H1 (cell line): ENCODE results near the gene MRPL4. TPM values are rescaled to one million over a fixed set of nuclear protein-coding genes. Genes with fewer than 3 reads are reported as not detected.

Source experiments
- microRNA-seq, 2 experiments: library from miRNA; unstranded; fragments of <30 nt; microRNA quantifications; one replicate each; pipeline versions ENCODE4 to v1.2.0, GENCODE V29; 2016 to 2020; ENCODE audit warnings: borderline microRNAs expressed in 2 of 2, borderline number of aligned reads in 2 of 2, borderline replicate concordance in 1 of 2
- polyA plus RNA-seq, 7 experiments: library from polyadenylated mRNA; depleted of rRNA in 3 of 7; stranded (reverse) in 5 of 7; unstranded in 2 of 7; fragments of >200 nt in 5 of 7; fragments of 200-250 nt in 2 of 7; gene quantifications; 1 replicate in 5 of 7; 2 replicates in 1 of 7; 4 replicates in 1 of 7; pipeline versions ENCODE4 v1.2.1 to v1.2.3, GENCODE V29; 2011 to 2013; ENCODE audit warnings: missing spikeins in 2 of 7, mixed read lengths in 2 of 7
- small RNA-seq: library from polyadenylated mRNA; stranded (forward); fragments of <200 nt; extraction: miRNeasy Mini kit (QIAGEN cat#:217004); gene quantifications from one replicate; pipeline ENCODE3, GENCODE V24; 2013; ENCODE audit not compliant: insufficient read depth
- total RNA-seq: library from RNA; stranded (reverse); fragmentation: NEBNext Ultra II Directional; extraction: Animal tissue kit (Norgen Biotek cat#: 25700); gene quantifications from 2 replicates; pipeline ENCODE4 v1.2.1, GENCODE V29; 2021

MRPL4 gene
- total and polyA plus RNA-seq, 2 of the 8 experiments (the other 6 are each of a cell fraction or from before 2014, with no cell fraction given), result 82.3 to 187 TPM

Small RNAs within 50 kb of the gene (microRNA-seq; reads per million reads assigned to microRNA genes)
- 0 reads per million in 2 experiments for gene MIR4322

Small RNAs within 50 kb of the gene (small RNA-seq; reads per million reads assigned to genes)
- gene AC011511.1, result not detected
- gene MIR4322, result not detected

Other genes starting within 250 kb of the MRPL4 start
- gene COL5A3, start 241.7 kb upstream of the MRPL4 start, total RNA-seq, result 0.74 and 0.75 TPM in 2 replicates
- 0.67 and 1.2 TPM in 2 replicates for gene COL5A3, start 241.7 kb upstream of the MRPL4 start, polyA plus RNA-seq (2011; rRNA removed)
- gene RDH8, start 238.7 kb upstream of the MRPL4 start, total RNA-seq, result not detected in 2 replicates
- gene RDH8, start 238.7 kb upstream of the MRPL4 start, polyA plus RNA-seq (2011; rRNA removed), result 0.38 and 0.58 TPM in 2 replicates
- gene SHFL, start 165.9 kb upstream of the MRPL4 start, total RNA-seq, result 24.5 and 25.3 TPM in 2 replicates
- gene SHFL, start 165.9 kb upstream of the MRPL4 start, polyA plus RNA-seq (2011; rRNA removed), result 37.1 and 47.0 TPM in 2 replicates
- not detected in 2 replicates for gene ANGPTL6, start 149.5 kb upstream of the MRPL4 start, total RNA-seq
- 0.20 and 0.38 TPM in 2 replicates for gene ANGPTL6, start 149.5 kb upstream of the MRPL4 start, polyA plus RNA-seq (2011; rRNA removed)
- 72.6 and 74.4 TPM in 2 replicates for gene PPAN, start 145.9 kb upstream of the MRPL4 start, total RNA-seq
- gene PPAN, start 145.9 kb upstream of the MRPL4 start, polyA plus RNA-seq (2011; rRNA removed), result 48.8 and 74.7 TPM in 2 replicates
- 17.8 and 18.0 TPM in 2 replicates for gene P2RY11, start 140.5 kb upstream of the MRPL4 start, total RNA-seq
- 9.2 and 16.2 TPM in 2 replicates for gene P2RY11, start 140.5 kb upstream of the MRPL4 start, polyA plus RNA-seq (2011; rRNA removed)
- gene EIF3G, start 132.3 kb upstream of the MRPL4 start, total RNA-seq, result 281 and 284 TPM in 2 replicates
- gene EIF3G, start 132.3 kb upstream of the MRPL4 start, polyA plus RNA-seq (2011; rRNA removed), result 238 and 426 TPM in 2 replicates
- 208 and 210 TPM in 2 replicates for gene DNMT1, start 57.3 kb upstream of the MRPL4 start, total RNA-seq
- 101 and 121 TPM in 2 replicates for gene DNMT1, start 57.3 kb upstream of the MRPL4 start, polyA plus RNA-seq (2011; rRNA removed)
- gene S1PR2, start 20.9 kb upstream of the MRPL4 start, total RNA-seq, result 18.7 and 19.4 TPM in 2 replicates
- 16.2 and 17.5 TPM in 2 replicates for gene S1PR2, start 20.9 kb upstream of the MRPL4 start, polyA plus RNA-seq (2011; rRNA removed)
- 3.8 and 4.0 TPM in 2 replicates for gene ICAM1, start 18.9 kb downstream of the MRPL4 start, total RNA-seq
- 5.2 and 9.4 TPM in 2 replicates for gene ICAM1, start 18.9 kb downstream of the MRPL4 start, polyA plus RNA-seq (2011; rRNA removed)
- gene ICAM4, start 34.7 kb downstream of the MRPL4 start, total RNA-seq, result 1.3 and 1.5 TPM in 2 replicates
- 4.1 and 6.3 TPM in 2 replicates for gene ICAM4, start 34.7 kb downstream of the MRPL4 start, polyA plus RNA-seq (2011; rRNA removed)
- 1.9 and 4.8 TPM in 2 replicates for gene ICAM5, start 37.7 kb downstream of the MRPL4 start, total RNA-seq
- gene ICAM5, start 37.7 kb downstream of the MRPL4 start, polyA plus RNA-seq (2011; rRNA removed), result 3.9 and 9.0 TPM in 2 replicates
- gene ZGLP1, start 57.6 kb downstream of the MRPL4 start, total RNA-seq, result 4.6 and 5.1 TPM in 2 replicates
- gene ZGLP1, start 57.6 kb downstream of the MRPL4 start, polyA plus RNA-seq (2011; rRNA removed), result 4.2 and 8.2 TPM in 2 replicates
- 27.0 and 27.8 TPM in 2 replicates for gene FDX2, start 63.8 kb downstream of the MRPL4 start, total RNA-seq
- gene FDX2, start 63.8 kb downstream of the MRPL4 start, polyA plus RNA-seq (2011; rRNA removed), result 64.4 and 80.2 TPM in 2 replicates
- gene RAVER1, start 81.3 kb downstream of the MRPL4 start, total RNA-seq, result 70.5 and 72.4 TPM in 2 replicates
- 5.7 and 17.1 TPM in 2 replicates for gene RAVER1, start 81.3 kb downstream of the MRPL4 start, polyA plus RNA-seq (2011; rRNA removed)
- gene ICAM3, start 87.4 kb downstream of the MRPL4 start, total RNA-seq, result 16.5 TPM in 2 replicates
- gene ICAM3, start 87.4 kb downstream of the MRPL4 start, polyA plus RNA-seq (2011; rRNA removed), result 15.4 and 18.9 TPM in 2 replicates
- gene TYK2, start 128.4 kb downstream of the MRPL4 start, total RNA-seq, result 40.8 and 42.7 TPM in 2 replicates
- 32.1 and 47.6 TPM in 2 replicates for gene TYK2, start 128.4 kb downstream of the MRPL4 start, polyA plus RNA-seq (2011; rRNA removed)
- 162 and 164 TPM in 2 replicates for gene CDC37, start 151.3 kb downstream of the MRPL4 start, total RNA-seq
- gene CDC37, start 151.3 kb downstream of the MRPL4 start, polyA plus RNA-seq (2011; rRNA removed), result 181 and 285 TPM in 2 replicates
- 4.4 and 5.0 TPM in 2 replicates for gene PDE4A, start 168.3 kb downstream of the MRPL4 start, total RNA-seq
- gene PDE4A, start 168.3 kb downstream of the MRPL4 start, polyA plus RNA-seq (2011; rRNA removed), result 2.0 and 3.4 TPM in 2 replicates